PFSK-1 (cell line): ENCODE results near the gene SLC39A9.

Experiments used
- POLR2AphosphoS5 ChIP-seq: IDR thresholded peaks from 2 replicates; pipeline ENCODE4 v1.6.1; 2012; ENCODE audit warnings: low read depth, mild to moderate bottlenecking, control low read depth, low read length, moderate library complexity
- TF ChIP-seq, protein P1 (sequence below), 2 experiments: IDR thresholded peaks; 2 replicates each; pipeline versions ENCODE4 v1.6.1 to v1.8.0; 2011 to 2012; ENCODE audit warnings: low read depth in 2 of 2, low read length in 2 of 2, control low read depth in 1 of 2, inconsistent platforms in 1 of 2, mild to moderate bottlenecking in 1 of 2, moderate library complexity in 1 of 2; ENCODE audit not compliant: insufficient read depth in 1 of 2

DNA sequence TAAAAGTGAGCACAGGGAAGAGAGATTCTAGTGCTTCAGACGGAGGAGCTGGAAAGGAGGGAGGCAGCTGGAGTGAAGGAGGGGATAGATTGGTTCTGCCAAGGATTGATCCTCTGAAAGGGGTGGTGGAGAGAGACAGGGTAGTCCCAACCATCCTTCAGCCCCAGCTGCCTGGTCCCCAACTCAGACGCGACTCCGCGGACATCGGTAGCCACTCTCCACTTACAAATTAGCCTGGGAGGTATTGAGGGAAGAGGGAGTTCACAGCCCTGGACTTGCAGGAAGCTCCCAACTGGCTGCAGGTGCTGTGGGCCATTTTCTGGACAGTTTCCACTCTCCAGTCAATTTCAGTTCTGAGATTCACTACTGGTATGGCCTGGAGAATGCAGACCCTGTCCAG is 87.2 kb downstream of the SLC39A9 start:
- no peak for TF ChIP-seq POLR2AphosphoS5
- TF ChIP-seq, protein P1, sequence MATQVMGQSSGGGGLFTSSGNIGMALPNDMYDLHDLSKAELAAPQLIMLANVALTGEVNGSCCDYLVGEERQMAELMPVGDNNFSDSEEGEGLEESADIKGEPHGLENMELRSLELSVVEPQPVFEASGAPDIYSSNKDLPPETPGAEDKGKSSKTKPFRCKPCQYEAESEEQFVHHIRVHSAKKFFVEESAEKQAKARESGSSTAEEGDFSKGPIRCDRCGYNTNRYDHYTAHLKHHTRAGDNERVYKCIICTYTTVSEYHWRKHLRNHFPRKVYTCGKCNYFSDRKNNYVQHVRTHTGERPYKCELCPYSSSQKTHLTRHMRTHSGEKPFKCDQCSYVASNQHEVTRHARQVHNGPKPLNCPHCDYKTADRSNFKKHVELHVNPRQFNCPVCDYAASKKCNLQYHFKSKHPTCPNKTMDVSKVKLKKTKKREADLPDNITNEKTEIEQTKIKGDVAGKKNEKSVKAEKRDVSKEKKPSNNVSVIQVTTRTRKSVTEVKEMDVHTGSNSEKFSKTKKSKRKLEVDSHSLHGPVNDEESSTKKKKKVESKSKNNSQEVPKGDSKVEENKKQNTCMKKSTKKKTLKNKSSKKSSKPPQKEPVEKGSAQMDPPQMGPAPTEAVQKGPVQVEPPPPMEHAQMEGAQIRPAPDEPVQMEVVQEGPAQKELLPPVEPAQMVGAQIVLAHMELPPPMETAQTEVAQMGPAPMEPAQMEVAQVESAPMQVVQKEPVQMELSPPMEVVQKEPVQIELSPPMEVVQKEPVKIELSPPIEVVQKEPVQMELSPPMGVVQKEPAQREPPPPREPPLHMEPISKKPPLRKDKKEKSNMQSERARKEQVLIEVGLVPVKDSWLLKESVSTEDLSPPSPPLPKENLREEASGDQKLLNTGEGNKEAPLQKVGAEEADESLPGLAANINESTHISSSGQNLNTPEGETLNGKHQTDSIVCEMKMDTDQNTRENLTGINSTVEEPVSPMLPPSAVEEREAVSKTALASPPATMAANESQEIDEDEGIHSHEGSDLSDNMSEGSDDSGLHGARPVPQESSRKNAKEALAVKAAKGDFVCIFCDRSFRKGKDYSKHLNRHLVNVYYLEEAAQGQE (IDR thresholded peaks at IDR 0.05; ENCODE audit: insufficient read depth in 1 of 2, low read depth in 2 of 2, low read length in 2 of 2), result no peak
